ENCODE measurements around the gene PALD1.

GRCh38 chr10:70441895-70442309, 36.7 kb upstream of the PALD1 start:
- TF ChIP-seq CTCF (IDR thresholded peaks at IDR 0.05) = no peak
- TF ChIP-seq POLR2A (IDR thresholded peaks at IDR 0.05) = no peak

All from thyroid gland (tissue), 4 donors.